GM19035 (cell line): ENCODE data around the gene ADCY9.

Experiments used
- ATAC-seq: cut with Tn5 transposase; IDR thresholded peaks from one replicate; pipeline ENCODE4 v1.9.1; 2021; ENCODE audit not compliant: unreplicated experiment

ADCY9 gene

GRCh38 chr16:4123616-4124300 lies 7.5 kb upstream of the ADCY9 start:
- no peak for ATAC-seq

GRCh38 chr16:4120176-4120575 lies 3.9 kb upstream of the ADCY9 start:
- no peak for ATAC-seq

- no peak for ATAC-seq
Measured at GRCh38 chr16:4117250-4117578, 972 bp upstream of the ADCY9 start.

- peak; percentile 30 for ATAC-seq
Measured at GRCh38 chr16:4115949-4116318, 308 bp downstream of the ADCY9 start.

- no peak for ATAC-seq
Measured at GRCh38 chr16:4115209-4115948, 863 bp downstream of the ADCY9 start.

GRCh38 chr16:4114257-4115208 lies 1.7 kb downstream of the ADCY9 start:
- no peak for ATAC-seq

- no peak for ATAC-seq
Measured at GRCh38 chr16:4113358-4114256, 2.6 kb downstream of the ADCY9 start.

GRCh38 chr16:4111748-4112696 lies 4.2 kb downstream of the ADCY9 start:
- no peak for ATAC-seq

GRCh38 chr16:4110680-4111079 lies 5.6 kb downstream of the ADCY9 start:
- no peak for ATAC-seq

- ATAC-seq, result no peak
Measured at GRCh38 chr16:4110065-4110464, 6.2 kb downstream of the ADCY9 start.

- no peak for ATAC-seq
Measured at GRCh38 chr16:4109250-4109736, 6.9 kb downstream of the ADCY9 start.

GRCh38 chr16:4106516-4106915 lies 9.7 kb downstream of the ADCY9 start:
- ATAC-seq, result no peak

- no peak for ATAC-seq
Measured at GRCh38 chr16:4105848-4106247, 10.4 kb downstream of the ADCY9 start.

GRCh38 chr16:4103745-4104144 lies 12.5 kb downstream of the ADCY9 start:
- no peak for ATAC-seq

- ATAC-seq, result no peak
Measured at GRCh38 chr16:4101421-4102219, 14.6 kb downstream of the ADCY9 start.

- ATAC-seq, result no peak
Measured at GRCh38 chr16:4098501-4098900, 17.7 kb downstream of the ADCY9 start.

- no peak for ATAC-seq
Measured at GRCh38 chr16:4097826-4098240, 18.4 kb downstream of the ADCY9 start.

GRCh38 chr16:4096509-4096908 lies 19.7 kb downstream of the ADCY9 start:
- no peak for ATAC-seq
